ENCODE results near the gene HLA-E. TPM values are rescaled to one million over a fixed set of nuclear protein-coding genes. Genes with fewer than 3 reads are reported as not detected.

Gene HLA-E
- total RNA-seq, 1 experiment from 2014 or later: 131 TPM

DNA sequence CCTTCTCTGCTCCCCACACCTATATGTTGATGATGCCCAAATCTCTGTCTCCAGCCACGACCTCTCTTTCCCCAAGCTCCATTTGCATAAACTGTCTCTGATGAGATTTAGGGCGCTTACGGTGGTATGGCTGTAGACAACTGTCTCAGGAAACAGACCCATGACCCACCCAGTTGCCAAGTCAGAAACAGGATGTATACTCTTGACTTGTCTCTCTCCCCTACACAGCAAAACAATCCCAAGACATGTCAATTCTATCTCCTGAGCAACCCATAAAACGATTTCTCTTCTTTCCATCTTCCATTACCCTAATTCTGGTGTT is 53.1 kb downstream of the HLA-E start:
- no peak for DNase-seq
- H3K79me2 ChIP-seq (ENCODE audit: low read length): no peaks in the 10 kb centered on the region
- no peak overlapping the region for H3K27ac ChIP-seq (ENCODE audit: low read length)
- no peaks in the 10 kb centered on the region for H3K36me3 ChIP-seq (ENCODE audit: low read depth, low read length)
- peak overlapping the region; percentile 68 for H3K4me3 ChIP-seq (ENCODE audit: low read length)
- intact Hi-C loops (cut with micrococcal nuclease): loop anchor here (5.0 kb wide), 1 partner anchor 180 kb away; the partner anchor contains the start of gene TUBB
- ChIA-PET POLR2A (ENCODE audit: unreplicated experiment) (no interaction called here), CTCF (interaction anchor here (1.2 kb wide), 1 partner anchor 61 kb away, joined by 5 read pairs; no protein-coding TSS in a partner anchor)
- no peaks in the 10 kb centered on the region for H3F3A ChIP-seq (ENCODE audit: low read length, unreplicated experiment)
- peak overlapping the region; percentile 87 for H3K4me2 ChIP-seq (ENCODE audit: low read length)
- BruUV-seq (replicated peaks): no TSS peak
- TF ChIP-seq EZH2phosphoT487 (IDR thresholded peaks at IDR 0.05; ENCODE audit: borderline replicate concordance, low read length): no peak
- ATAC-seq: no peak; the same call in 1 of the 2 replicates
- no peak overlapping the region for H3K9ac ChIP-seq (ENCODE audit: low read length)
- no peaks in the 10 kb centered on the region for H4K20me1 ChIP-seq (ENCODE audit: low read length)
- no peaks in the 10 kb centered on the region for H3K9me2 ChIP-seq (replicated peaks; ENCODE audit: low read length)
- peaks cover 18% of the 10 kb centered on the region; the same call in 1 of the 2 replicates for H3K4me1 ChIP-seq (ENCODE audit: insufficient read depth, low read length)
- H3K27me3 ChIP-seq (ENCODE audit: low read length): no peaks in the 10 kb centered on the region
- peak overlapping the region; percentile 82; the same call in 1 of the 2 replicates for H2AFZ ChIP-seq (ENCODE audit: low read length)
- no peaks in the 10 kb centered on the region for H3K9me3 ChIP-seq (ENCODE audit: low read length)

DNA sequence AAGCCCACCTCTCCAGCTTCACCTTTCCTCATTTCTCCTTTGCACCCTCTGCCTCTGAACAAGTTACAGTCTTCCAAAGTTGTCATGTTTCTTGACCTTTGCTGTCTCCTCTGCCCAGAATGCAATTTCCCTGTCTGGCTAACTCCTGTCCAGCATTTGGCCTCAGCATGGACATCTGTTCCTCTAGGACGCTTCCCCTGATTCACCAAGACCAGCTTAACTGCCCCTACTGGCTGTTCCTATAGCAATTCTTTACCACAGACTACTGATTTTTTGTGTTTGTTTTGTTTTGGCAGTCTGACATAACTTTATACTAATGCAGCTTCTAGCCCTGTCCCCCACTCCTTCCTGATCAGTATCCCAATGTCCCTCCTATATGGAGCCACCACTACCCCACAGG is 53.6 kb downstream of the HLA-E start:
- ChIA-PET CTCF (no interaction called here), POLR2A (ENCODE audit: unreplicated experiment) (no interaction called here)
- H3K27ac ChIP-seq (ENCODE audit: low read length): no peak overlapping the region
- no peaks in the 10 kb centered on the region for H3K79me2 ChIP-seq (ENCODE audit: low read length)
- H3K4me1 ChIP-seq (ENCODE audit: insufficient read depth, low read length): peaks cover 18% of the 10 kb centered on the region; the same call in 1 of the 2 replicates
- H4K20me1 ChIP-seq (ENCODE audit: low read length): no peaks in the 10 kb centered on the region
- no peak overlapping the region for H3K4me3 ChIP-seq (ENCODE audit: low read length)
- no peak overlapping the region for H3K4me2 ChIP-seq (ENCODE audit: low read length)
- TF ChIP-seq EZH2 (IDR thresholded peaks at IDR 0.05; ENCODE audit: low read length, unreplicated experiment) (no peak), EZH2phosphoT487 (IDR thresholded peaks at IDR 0.05; ENCODE audit: borderline replicate concordance, low read length) (no peak)
- TF ChIP-seq, protein P1, sequence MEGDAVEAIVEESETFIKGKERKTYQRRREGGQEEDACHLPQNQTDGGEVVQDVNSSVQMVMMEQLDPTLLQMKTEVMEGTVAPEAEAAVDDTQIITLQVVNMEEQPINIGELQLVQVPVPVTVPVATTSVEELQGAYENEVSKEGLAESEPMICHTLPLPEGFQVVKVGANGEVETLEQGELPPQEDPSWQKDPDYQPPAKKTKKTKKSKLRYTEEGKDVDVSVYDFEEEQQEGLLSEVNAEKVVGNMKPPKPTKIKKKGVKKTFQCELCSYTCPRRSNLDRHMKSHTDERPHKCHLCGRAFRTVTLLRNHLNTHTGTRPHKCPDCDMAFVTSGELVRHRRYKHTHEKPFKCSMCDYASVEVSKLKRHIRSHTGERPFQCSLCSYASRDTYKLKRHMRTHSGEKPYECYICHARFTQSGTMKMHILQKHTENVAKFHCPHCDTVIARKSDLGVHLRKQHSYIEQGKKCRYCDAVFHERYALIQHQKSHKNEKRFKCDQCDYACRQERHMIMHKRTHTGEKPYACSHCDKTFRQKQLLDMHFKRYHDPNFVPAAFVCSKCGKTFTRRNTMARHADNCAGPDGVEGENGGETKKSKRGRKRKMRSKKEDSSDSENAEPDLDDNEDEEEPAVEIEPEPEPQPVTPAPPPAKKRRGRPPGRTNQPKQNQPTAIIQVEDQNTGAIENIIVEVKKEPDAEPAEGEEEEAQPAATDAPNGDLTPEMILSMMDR (conservative IDR thresholded peaks at IDR 0.05; ENCODE audit: low read depth, low read length): peak; percentile 35; the same call in 1 of the 2 replicates
- DNase-seq: no peak
- H3K9me3 ChIP-seq (ENCODE audit: low read length): no peaks in the 10 kb centered on the region
- peak; percentile 10; the same call in 1 of the 2 replicates for ATAC-seq
- no TSS peak for BruUV-seq (replicated peaks)
- H2AFZ ChIP-seq (ENCODE audit: low read length): no peak overlapping the region
- H3K36me3 ChIP-seq (ENCODE audit: low read depth, low read length): no peaks in the 10 kb centered on the region
- H3K27me3 ChIP-seq (ENCODE audit: low read length): no peaks in the 10 kb centered on the region
- intact Hi-C loops (cut with micrococcal nuclease): loop anchor here (5.0 kb wide), 1 partner anchor 179 kb away; the partner anchor contains the start of gene TUBB
- no peak overlapping the region for H3K9ac ChIP-seq (ENCODE audit: low read length)
- H3K9me2 ChIP-seq (replicated peaks; ENCODE audit: low read length): no peaks in the 10 kb centered on the region
- no peaks in the 10 kb centered on the region for H3F3A ChIP-seq (ENCODE audit: low read length, unreplicated experiment)

Other genes with a start within 250 kb of the HLA-E start
- 17.9 and 24.8 TPM in 2 replicates for gene TRIM39, start 162.6 kb upstream of the HLA-E start, total RNA-seq (2014; rRNA removed)
- gene RPP21, start 144.4 kb upstream of the HLA-E start, total RNA-seq (2014; rRNA removed): 151 and 161 TPM in 2 replicates
- 34.7 and 46.7 TPM in 2 replicates for gene GNL1, start 67.0 kb downstream of the HLA-E start, total RNA-seq (2014; rRNA removed)
- gene PRR3, start 67.8 kb downstream of the HLA-E start, total RNA-seq (2014; rRNA removed): 4.8 and 6.1 TPM in 2 replicates
- 67.3 and 77.3 TPM in 2 replicates for gene ABCF1, start 81.9 kb downstream of the HLA-E start, total RNA-seq (2014; rRNA removed)
- gene PPP1R10, start 127.7 kb downstream of the HLA-E start, total RNA-seq (2014; rRNA removed): 44.2 and 44.5 TPM in 2 replicates
- 69.9 and 91.0 TPM in 2 replicates for gene MRPS18B, start 128.3 kb downstream of the HLA-E start, total RNA-seq (2014; rRNA removed)
- gene ATAT1, start 137.4 kb downstream of the HLA-E start, total RNA-seq (2014; rRNA removed): 4.6 and 6.1 TPM in 2 replicates
- 10.6 and 18.7 TPM in 2 replicates for gene C6orf136, start 157.6 kb downstream of the HLA-E start, total RNA-seq (2014; rRNA removed)
- 50.0 and 75.6 TPM in 2 replicates for gene DHX16, start 183.5 kb downstream of the HLA-E start, total RNA-seq (2014; rRNA removed)
- 49.9 and 76.0 TPM in 2 replicates for gene PPP1R18, start 197.1 kb downstream of the HLA-E start, total RNA-seq (2014; rRNA removed)
- gene NRM, start 201.5 kb downstream of the HLA-E start, total RNA-seq (2014; rRNA removed): 8.5 and 14.8 TPM in 2 replicates
- 19.6 and 24.9 TPM in 2 replicates for gene MDC1, start 227.8 kb downstream of the HLA-E start, total RNA-seq (2014; rRNA removed)
- 1,245 and 1,398 TPM in 2 replicates for gene TUBB, start 230.8 kb downstream of the HLA-E start, total RNA-seq (2014; rRNA removed)

All from PC-3 (cell line).